GM18505 (cell line): ENCODE data around the gene KMT2C.

ENCODE experiments used
- ATAC-seq: cut with Tn5 transposase; IDR thresholded peaks from one replicate; pipeline ENCODE4 v1.9.1; 2021; ENCODE audit not compliant: unreplicated experiment
- POLR2A ChIP-seq: IDR thresholded peaks from 4 replicates; pipeline ENCODE4 v1.6.1; 2011; ENCODE audit warnings: borderline replicate concordance; ENCODE audit not compliant: insufficient read depth, insufficient read length; ENCODE audit errors: extremely low read depth

The KMT2C gene

GRCh38 chr7:152117356-152117755 lies 318.4 kb downstream of the KMT2C start:
- no peak for TF ChIP-seq POLR2A
- no peak for ATAC-seq

- no peak for TF ChIP-seq POLR2A
- no peak for ATAC-seq
Measured at GRCh38 chr7:152115021-152115718, 320.6 kb downstream of the KMT2C start.

- no peak for TF ChIP-seq POLR2A
- no peak for ATAC-seq
Measured at GRCh38 chr7:152112829-152113228, 323.0 kb downstream of the KMT2C start.

GRCh38 chr7:152108359-152108758 lies 327.4 kb downstream of the KMT2C start:
- ATAC-seq = no peak

GRCh38 chr7:152107945-152108344 lies 327.9 kb downstream of the KMT2C start:
- TF ChIP-seq POLR2A = no peak
- no peak for ATAC-seq

More at GRCh38 chr7:152108359-152108758, 327.4 kb downstream of the KMT2C start:
- TF ChIP-seq POLR2A = no peak

- ATAC-seq = no peak
- no peak for TF ChIP-seq POLR2A
Measured at GRCh38 chr7:152106990-152107389, 328.8 kb downstream of the KMT2C start.

GRCh38 chr7:152105205-152105604 lies 330.6 kb downstream of the KMT2C start:
- no peak for ATAC-seq
- TF ChIP-seq POLR2A = no peak

- no peak for TF ChIP-seq POLR2A
- no peak for ATAC-seq
Measured at GRCh38 chr7:152103691-152104090, 332.1 kb downstream of the KMT2C start.

- ATAC-seq = no peak
- TF ChIP-seq POLR2A = no peak
Measured at GRCh38 chr7:152103066-152103465, 332.7 kb downstream of the KMT2C start.

- no peak for TF ChIP-seq POLR2A
- ATAC-seq = no peak
Measured at GRCh38 chr7:152097330-152097729, 338.5 kb downstream of the KMT2C start.

GRCh38 chr7:152095771-152096170 lies 340.0 kb downstream of the KMT2C start:
- TF ChIP-seq POLR2A = no peak
- no peak for ATAC-seq

- TF ChIP-seq POLR2A = no peak
- no peak for ATAC-seq
Measured at GRCh38 chr7:152093717-152094116, 342.1 kb downstream of the KMT2C start.

- no peak for TF ChIP-seq POLR2A
Measured at GRCh38 chr7:152090747-152091146, 345.1 kb downstream of the KMT2C start.

GRCh38 chr7:152089183-152089582 lies 346.6 kb downstream of the KMT2C start:
- no peak for ATAC-seq
- TF ChIP-seq POLR2A = no peak

More at GRCh38 chr7:152090747-152091146, 345.1 kb downstream of the KMT2C start:
- no peak for ATAC-seq

- TF ChIP-seq POLR2A = no peak
- ATAC-seq = no peak
Measured at GRCh38 chr7:152086513-152086912, 349.3 kb downstream of the KMT2C start.

- ATAC-seq = no peak
- TF ChIP-seq POLR2A = no peak
Measured at GRCh38 chr7:152085131-152085530, 350.7 kb downstream of the KMT2C start.
